WTC11 (cell line): ENCODE measurements around the gene LSP1. TPM values are rescaled to one million over a fixed set of nuclear protein-coding genes. Genes with fewer than 3 reads are reported as not detected.

ENCODE experiments used
- ATAC-seq: fragments of 200-7000 bp; cut with Tn5 transposase; 2 replicates; pipeline ENCODE4 v1.10.0; 2021; ENCODE audit warnings: mild to moderate bottlenecking, moderate library complexity
- CTCF ChIA-PET: fragments of 300-600 bp; sonication (Branson Sonifier 250); formaldehyde crosslinking; loops from one replicate; lab custom pipeline; 2021; ENCODE audit warnings: antibody characterized with exemption; lab: Charles Lee
- POLR2A ChIA-PET: fragments of 350-600 bp; sonication (Branson Sonifier 250); formaldehyde crosslinking; loops from one replicate; lab custom pipeline; 2021; ENCODE audit warnings: antibody characterized with exemption; lab: Charles Lee
- DNase-seq: peaks from one replicate; pipeline ENCODE4 v3.0.0; 2021; ENCODE audit warnings: low spot score
- H3K27ac Mint-ChIP-seq: 2 replicates; pipeline ENCODE4 v1.8.0; 2021; ENCODE audit warnings: mixed read lengths
- H3K27me3 Mint-ChIP-seq: 2 replicates; pipeline ENCODE4 v1.8.0; 2021; ENCODE audit warnings: low read depth, mild to moderate bottlenecking, moderate library complexity, mixed read lengths
- H3K36me3 Mint-ChIP-seq: 2 replicates; pipeline ENCODE4 v1.8.0; 2021; ENCODE audit warnings: mixed read lengths
- H3K4me1 Mint-ChIP-seq: 2 replicates; pipeline ENCODE4 v1.8.0; 2022; ENCODE audit warnings: mixed read lengths
- H3K4me3 Mint-ChIP-seq: 2 replicates; pipeline ENCODE4 v1.8.0; 2021; ENCODE audit warnings: mild to moderate bottlenecking, moderate library complexity, mixed read lengths
- H3K9me3 Mint-ChIP-seq: 2 replicates; pipeline ENCODE4 v1.8.0; 2021; ENCODE audit warnings: mixed read lengths
- ELF4 ChIP-seq: sonication (generic); formaldehyde crosslinking; IDR thresholded peaks from 2 replicates; pipeline ENCODE4 v1.8.1; 2022; ENCODE audit warnings: low read depth, mild to moderate bottlenecking, moderate library complexity, missing genetic modification reagents
- NFATC4 ChIP-seq: fragments of 250-450 bp; sonication (Bioruptor Pico); IDR thresholded peaks from 2 replicates; pipeline ENCODE4 v1.9.0; 2021; ENCODE audit warnings: mild to moderate bottlenecking
- NFE2L1 ChIP-seq: sonication (generic); formaldehyde crosslinking; IDR thresholded peaks from 2 replicates; pipeline ENCODE4 v1.8.1; 2023; ENCODE audit warnings: missing genetic modification reagents
- TCF7 ChIP-seq: sonication (generic); formaldehyde crosslinking; IDR thresholded peaks from 2 replicates; pipeline ENCODE4 v1.8.0; 2022; ENCODE audit warnings: mild to moderate bottlenecking, low read depth, missing genetic modification reagents, moderate library complexity
- ZNF219 ChIP-seq: sonication (generic); formaldehyde crosslinking; IDR thresholded peaks from 2 replicates; pipeline ENCODE4 v1.8.0; 2023; ENCODE audit warnings: missing genetic modification reagents, mild to moderate bottlenecking, borderline replicate concordance
- ZNF396 ChIP-seq: fragments of 250-450 bp; sonication (Bioruptor Pico); IDR thresholded peaks from 2 replicates; pipeline ENCODE4 v1.8.0; 2021; ENCODE audit warnings: mild to moderate bottlenecking, moderate library complexity, borderline replicate concordance
- ZNF671 ChIP-seq: fragments of 250-450 bp; sonication (Bioruptor Pico); IDR thresholded peaks from 2 replicates; pipeline ENCODE4 v1.8.0; 2021; ENCODE audit warnings: mild to moderate bottlenecking
- total RNA-seq: library from RNA; stranded (reverse); gene quantifications from 3 replicates; pipeline ENCODE4 v1.2.3, GENCODE V29; 2021
- TF ChIP-seq, protein P1 (sequence below): sonication (generic); formaldehyde crosslinking; IDR thresholded peaks from 2 replicates; pipeline ENCODE4 v1.8.1; 2023; ENCODE audit warnings: mild to moderate bottlenecking, moderate library complexity, missing genetic modification reagents
- TF ChIP-seq, protein P2 (sequence below): fragments of 250-450 bp; sonication (Bioruptor Pico); IDR thresholded peaks from 2 replicates; pipeline ENCODE4 v1.9.0; 2021; ENCODE audit warnings: mild to moderate bottlenecking, borderline replicate concordance
- TF ChIP-seq, protein P3 (sequence below): sonication (generic); formaldehyde crosslinking; IDR thresholded peaks from 2 replicates; pipeline ENCODE4 v1.8.1; 2022; ENCODE audit warnings: low read depth, mild to moderate bottlenecking, moderate library complexity, missing genetic modification reagents, borderline replicate concordance

The LSP1 gene
- total RNA-seq, 1 experiment from 2014 or later: 0.77 TPM

DNA sequence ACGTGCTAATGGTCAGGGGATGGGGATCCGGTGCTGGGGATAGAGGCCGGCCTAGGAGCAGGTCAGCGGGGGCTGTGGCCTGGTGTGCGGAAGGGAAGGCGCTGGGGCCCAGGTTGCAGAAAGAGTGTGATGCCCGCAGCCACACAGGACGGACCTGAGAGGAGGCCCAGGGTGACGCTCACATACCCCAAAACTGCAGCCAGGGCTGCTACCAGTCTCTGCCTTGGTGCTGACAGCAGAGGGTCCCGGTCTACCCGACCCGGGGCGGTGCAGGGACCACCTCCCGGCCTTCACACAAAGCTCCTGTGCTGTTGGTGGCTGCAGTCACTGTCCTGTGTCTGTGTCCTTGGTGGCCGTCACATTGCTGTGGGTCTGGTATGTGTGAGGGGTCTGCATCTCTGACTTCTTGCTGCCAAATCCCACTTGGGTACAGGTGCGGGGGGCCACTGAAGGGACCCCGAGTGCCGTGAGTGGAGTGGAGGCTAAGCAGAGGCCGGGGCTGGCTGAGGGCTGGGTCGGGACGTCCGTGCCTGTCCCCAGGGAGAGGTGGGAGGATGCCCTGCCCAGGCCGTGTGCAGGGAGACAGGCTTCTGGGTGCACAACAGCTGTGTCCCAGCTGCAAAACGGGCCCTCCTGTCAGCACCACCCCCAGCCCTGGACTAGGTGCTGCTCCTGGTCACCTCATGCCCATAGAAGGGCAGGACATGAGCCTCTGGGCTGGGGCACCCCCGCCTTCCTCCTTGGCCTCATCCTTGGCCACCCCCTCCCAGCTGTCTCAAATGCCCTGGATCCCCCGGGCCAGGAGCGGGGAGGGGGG lies 1.5 kb downstream of the LSP1 start:
- Mint-ChIP-seq H3K36me3 (no peaks in the 10 kb centered on the region), H3K27ac (no peak overlapping the region), H3K4me3 (no peak overlapping the region), H3K9me3 (no peaks in the 10 kb centered on the region), H3K27me3 (no peaks in the 10 kb centered on the region; the same call in 1 of the 2 replicates), H3K4me1 (no peaks in the 10 kb centered on the region)
- ChIA-PET CTCF (interaction anchor here (1.5 to 2.9 kb wide), 6 partner anchors 22 to 297 kb away, joined by 5 to 13 read pairs (median 8); no protein-coding TSS in a partner anchor), POLR2A (interaction anchor here (0.5 kb wide), 1 partner anchor 128 kb away, joined by 3 read pairs; no protein-coding TSS in a partner anchor)
- ATAC-seq (no peak), DNase-seq (no peak)
- TF ChIP-seq, protein P1, sequence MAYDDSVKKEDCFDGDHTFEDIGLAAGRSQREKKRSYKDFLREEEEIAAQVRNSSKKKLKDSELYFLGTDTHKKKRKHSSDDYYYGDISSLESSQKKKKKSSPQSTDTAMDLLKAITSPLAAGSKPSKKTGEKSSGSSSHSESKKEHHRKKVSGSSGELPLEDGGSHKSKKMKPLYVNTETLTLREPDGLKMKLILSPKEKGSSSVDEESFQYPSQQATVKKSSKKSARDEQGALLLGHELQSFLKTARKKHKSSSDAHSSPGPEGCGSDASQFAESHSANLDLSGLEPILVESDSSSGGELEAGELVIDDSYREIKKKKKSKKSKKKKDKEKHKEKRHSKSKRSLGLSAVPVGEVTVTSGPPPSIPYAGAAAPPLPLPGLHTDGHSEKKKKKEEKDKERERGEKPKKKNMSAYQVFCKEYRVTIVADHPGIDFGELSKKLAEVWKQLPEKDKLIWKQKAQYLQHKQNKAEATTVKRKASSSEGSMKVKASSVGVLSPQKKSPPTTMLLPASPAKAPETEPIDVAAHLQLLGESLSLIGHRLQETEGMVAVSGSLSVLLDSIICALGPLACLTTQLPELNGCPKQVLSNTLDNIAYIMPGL: no peak
- TF ChIP-seq ZNF671 (CRISPR knock-in tag): no peak
- TF ChIP-seq ZNF219 (CRISPR knock-in tag): no peak
- no peak for TF ChIP-seq TCF7 (CRISPR knock-in tag)
- TF ChIP-seq ELF4 (CRISPR knock-in tag): no peak
- TF ChIP-seq NFATC4 (CRISPR knock-in tag): no peak
- TF ChIP-seq, protein P2, sequence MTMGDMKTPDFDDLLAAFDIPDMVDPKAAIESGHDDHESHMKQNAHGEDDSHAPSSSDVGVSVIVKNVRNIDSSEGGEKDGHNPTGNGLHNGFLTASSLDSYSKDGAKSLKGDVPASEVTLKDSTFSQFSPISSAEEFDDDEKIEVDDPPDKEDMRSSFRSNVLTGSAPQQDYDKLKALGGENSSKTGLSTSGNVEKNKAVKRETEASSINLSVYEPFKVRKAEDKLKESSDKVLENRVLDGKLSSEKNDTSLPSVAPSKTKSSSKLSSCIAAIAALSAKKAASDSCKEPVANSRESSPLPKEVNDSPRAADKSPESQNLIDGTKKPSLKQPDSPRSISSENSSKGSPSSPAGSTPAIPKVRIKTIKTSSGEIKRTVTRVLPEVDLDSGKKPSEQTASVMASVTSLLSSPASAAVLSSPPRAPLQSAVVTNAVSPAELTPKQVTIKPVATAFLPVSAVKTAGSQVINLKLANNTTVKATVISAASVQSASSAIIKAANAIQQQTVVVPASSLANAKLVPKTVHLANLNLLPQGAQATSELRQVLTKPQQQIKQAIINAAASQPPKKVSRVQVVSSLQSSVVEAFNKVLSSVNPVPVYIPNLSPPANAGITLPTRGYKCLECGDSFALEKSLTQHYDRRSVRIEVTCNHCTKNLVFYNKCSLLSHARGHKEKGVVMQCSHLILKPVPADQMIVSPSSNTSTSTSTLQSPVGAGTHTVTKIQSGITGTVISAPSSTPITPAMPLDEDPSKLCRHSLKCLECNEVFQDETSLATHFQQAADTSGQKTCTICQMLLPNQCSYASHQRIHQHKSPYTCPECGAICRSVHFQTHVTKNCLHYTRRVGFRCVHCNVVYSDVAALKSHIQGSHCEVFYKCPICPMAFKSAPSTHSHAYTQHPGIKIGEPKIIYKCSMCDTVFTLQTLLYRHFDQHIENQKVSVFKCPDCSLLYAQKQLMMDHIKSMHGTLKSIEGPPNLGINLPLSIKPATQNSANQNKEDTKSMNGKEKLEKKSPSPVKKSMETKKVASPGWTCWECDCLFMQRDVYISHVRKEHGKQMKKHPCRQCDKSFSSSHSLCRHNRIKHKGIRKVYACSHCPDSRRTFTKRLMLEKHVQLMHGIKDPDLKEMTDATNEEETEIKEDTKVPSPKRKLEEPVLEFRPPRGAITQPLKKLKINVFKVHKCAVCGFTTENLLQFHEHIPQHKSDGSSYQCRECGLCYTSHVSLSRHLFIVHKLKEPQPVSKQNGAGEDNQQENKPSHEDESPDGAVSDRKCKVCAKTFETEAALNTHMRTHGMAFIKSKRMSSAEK (CRISPR knock-in tag): no peak

DNA sequence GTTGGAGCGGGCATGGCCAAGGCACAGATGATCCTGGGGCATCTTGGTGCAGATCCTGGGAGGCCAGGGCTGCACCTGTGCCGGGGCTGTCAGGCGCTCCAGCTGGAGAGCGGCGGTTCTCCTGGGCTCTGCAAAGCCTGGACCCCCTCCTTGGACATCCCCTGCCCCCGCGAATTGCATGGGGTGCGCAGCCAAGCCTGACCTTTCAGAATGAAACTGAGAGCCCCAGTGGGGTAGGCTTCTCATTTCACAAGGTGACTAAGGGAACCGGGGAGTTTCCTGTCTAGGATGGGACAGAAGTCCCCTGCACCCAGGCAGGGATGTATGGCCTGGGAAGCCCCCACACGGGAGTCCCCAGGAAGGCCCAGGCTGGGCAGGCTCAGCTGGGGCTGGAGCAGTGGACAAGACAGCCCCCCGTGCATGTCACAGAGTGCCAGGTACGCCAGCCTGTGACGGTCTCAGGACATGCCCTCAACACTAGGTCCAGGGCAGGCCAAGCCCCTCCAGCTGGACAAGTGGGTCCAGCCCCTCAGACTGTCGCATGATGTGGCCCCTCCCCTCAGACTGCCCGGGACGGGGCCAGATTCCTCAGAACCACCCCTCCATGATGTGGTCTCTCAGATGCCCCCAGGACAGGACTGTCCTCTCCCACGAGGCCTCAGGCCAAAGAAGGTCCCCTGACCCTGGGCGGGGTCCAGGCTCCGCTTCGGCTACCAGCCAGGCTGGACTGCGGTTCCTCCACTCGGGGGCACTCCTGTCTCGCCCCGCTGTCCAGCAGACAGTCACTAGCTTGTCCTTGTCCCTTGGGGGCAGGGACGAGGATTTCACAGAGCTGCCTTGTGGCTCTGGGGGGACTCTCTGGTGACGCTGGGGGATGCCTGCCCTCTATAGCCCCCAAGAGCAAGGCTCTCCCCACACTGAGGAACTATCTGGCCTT lies 2.3 kb downstream of the LSP1 start:
- CTCF ChIA-PET: interaction anchor here (0.6 to 2.9 kb wide), 12 partner anchors 8 to 301 kb away, joined by 3 to 13 read pairs (median 6); no protein-coding TSS in a partner anchor
- POLR2A ChIA-PET: no interaction called here
- DNase-seq (no peak), ATAC-seq (no peak)
- H3K36me3 Mint-ChIP-seq: no peaks in the 10 kb centered on the region
- no peak overlapping the region for H3K4me3 Mint-ChIP-seq
- no peak overlapping the region for H3K27ac Mint-ChIP-seq
- H3K9me3 Mint-ChIP-seq: no peaks in the 10 kb centered on the region
- H3K4me1 Mint-ChIP-seq: no peaks in the 10 kb centered on the region
- no peak for TF ChIP-seq ZNF396
- TF ChIP-seq NFE2L1: no peak
- TF ChIP-seq, protein P3, sequence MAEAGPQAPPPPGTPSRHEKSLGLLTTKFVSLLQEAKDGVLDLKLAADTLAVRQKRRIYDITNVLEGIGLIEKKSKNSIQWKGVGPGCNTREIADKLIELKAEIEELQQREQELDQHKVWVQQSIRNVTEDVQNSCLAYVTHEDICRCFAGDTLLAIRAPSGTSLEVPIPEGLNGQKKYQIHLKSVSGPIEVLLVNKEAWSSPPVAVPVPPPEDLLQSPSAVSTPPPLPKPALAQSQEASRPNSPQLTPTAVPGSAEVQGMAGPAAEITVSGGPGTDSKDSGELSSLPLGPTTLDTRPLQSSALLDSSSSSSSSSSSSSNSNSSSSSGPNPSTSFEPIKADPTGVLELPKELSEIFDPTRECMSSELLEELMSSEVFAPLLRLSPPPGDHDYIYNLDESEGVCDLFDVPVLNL (CRISPR knock-in tag): no peak
- H3K27me3 Mint-ChIP-seq: no peaks in the 10 kb centered on the region; the same call in 1 of the 2 replicates

DNA sequence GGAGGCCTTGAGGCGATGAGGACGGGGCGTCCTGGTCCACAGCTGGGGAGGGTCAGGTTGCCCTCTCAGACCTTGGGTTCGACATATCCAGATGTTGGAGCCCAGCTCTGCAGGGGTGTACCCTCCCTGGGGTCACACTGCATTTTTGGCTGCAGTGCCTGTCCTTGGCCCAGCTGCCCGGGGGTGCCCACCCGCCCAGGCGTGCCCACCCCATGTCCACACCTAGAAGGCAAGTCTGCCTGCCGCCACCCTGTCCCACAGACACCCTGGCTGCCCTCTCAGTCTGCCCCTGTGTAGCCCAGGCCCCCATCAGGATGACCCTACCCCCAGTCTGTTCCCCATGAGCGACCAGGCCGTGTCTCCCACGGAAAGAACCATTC lies 3.0 kb downstream of the LSP1 start:
- Mint-ChIP-seq H3K36me3 (no peaks in the 10 kb centered on the region), H3K4me1 (no peaks in the 10 kb centered on the region), H3K27me3 (no peaks in the 10 kb centered on the region; the same call in 1 of the 2 replicates), H3K9me3 (no peaks in the 10 kb centered on the region), H3K4me3 (no peak overlapping the region), H3K27ac (no peak overlapping the region)
- DNase-seq (no peak), ATAC-seq (no peak)
- TF ChIP-seq, protein P2 (CRISPR knock-in tag): no peak
- ChIA-PET CTCF (interaction anchor here (0.9 to 2.9 kb wide), 9 partner anchors 9 to 300 kb away, joined by 3 to 13 read pairs (median 5); no protein-coding TSS in a partner anchor), POLR2A (no interaction called here)
